IPS-15b (cell line): ENCODE results near the gene RBPMS2.

Experiments used
- H3K27me3 ChIP-seq: one replicate; pipeline ENCODE4 v1.6.1; 2013; ENCODE audit warnings: low read length; ENCODE audit not compliant: control insufficient read depth, insufficient read depth
- H3K36me3 ChIP-seq: one replicate; pipeline ENCODE4 v1.6.1; 2013; ENCODE audit warnings: low read length; ENCODE audit not compliant: control insufficient read depth, insufficient read depth
- H3K4me1 ChIP-seq: one replicate; pipeline ENCODE4 v1.6.1; 2013; ENCODE audit warnings: mild to moderate bottlenecking, low read length; ENCODE audit not compliant: control insufficient read depth, insufficient read depth
- H3K4me3 ChIP-seq: one replicate; pipeline ENCODE4 v1.5.1; 2013; ENCODE audit warnings: low read depth, low read length
- H3K9ac ChIP-seq: one replicate; pipeline ENCODE4 v1.6.1; 2013; ENCODE audit warnings: low read depth, mild to moderate bottlenecking, low read length
- H3K9me3 ChIP-seq: one replicate; pipeline ENCODE4 v1.6.1; 2013; ENCODE audit warnings: mild to moderate bottlenecking, low read length; ENCODE audit not compliant: control insufficient read depth, insufficient read depth

Gene RBPMS2

GRCh38 chr15:64781299-64781698, 5.9 kb upstream of the RBPMS2 start:
- no peak overlapping the region for H3K9ac ChIP-seq
- H3K9me3 ChIP-seq, result no peaks in the 10 kb centered on the region
- no peaks in the 10 kb centered on the region for H3K27me3 ChIP-seq
- H3K4me1 ChIP-seq, result peaks cover 24% of the 10 kb centered on the region
- no peaks in the 10 kb centered on the region for H3K36me3 ChIP-seq
- no peak overlapping the region for H3K4me3 ChIP-seq

GRCh38 chr15:64780600-64781156, 5.3 kb upstream of the RBPMS2 start:
- no peaks in the 10 kb centered on the region for H3K9me3 ChIP-seq
- peaks cover 24% of the 10 kb centered on the region for H3K4me1 ChIP-seq
- no peaks in the 10 kb centered on the region for H3K27me3 ChIP-seq
- H3K36me3 ChIP-seq, result no peaks in the 10 kb centered on the region
- no peak overlapping the region for H3K4me3 ChIP-seq
- H3K9ac ChIP-seq, result no peak overlapping the region

- Histone ChIP-seq H3K9ac (no peak overlapping the region), H3K4me1 (peaks cover 24% of the 10 kb centered on the region), H3K4me3 (no peak overlapping the region), H3K27me3 (no peaks in the 10 kb centered on the region), H3K36me3 (no peaks in the 10 kb centered on the region), H3K9me3 (no peaks in the 10 kb centered on the region)
Observed at GRCh38 chr15:64779630-64780029, 4.2 kb upstream of the RBPMS2 start.

- peaks cover 24% of the 10 kb centered on the region for H3K4me1 ChIP-seq
- H3K36me3 ChIP-seq, result peaks cover 3% of the 10 kb centered on the region
- no peak overlapping the region for H3K9ac ChIP-seq
- H3K27me3 ChIP-seq, result no peaks in the 10 kb centered on the region
- H3K9me3 ChIP-seq, result no peaks in the 10 kb centered on the region
- no peak overlapping the region for H3K4me3 ChIP-seq
Observed at GRCh38 chr15:64779024-64779423, 3.6 kb upstream of the RBPMS2 start.

GRCh38 chr15:64776402-64776786, 1.0 kb upstream of the RBPMS2 start:
- H3K4me1 ChIP-seq, result peaks cover 32% of the 10 kb centered on the region
- no peaks in the 10 kb centered on the region for H3K27me3 ChIP-seq
- peaks cover 5% of the 10 kb centered on the region for H3K36me3 ChIP-seq
- no peaks in the 10 kb centered on the region for H3K9me3 ChIP-seq
- peak overlapping the region; percentile 74 for H3K4me3 ChIP-seq
- H3K9ac ChIP-seq, result peak overlapping the region; percentile 60

- Histone ChIP-seq H3K4me1 (peaks cover 28% of the 10 kb centered on the region), H3K9ac (peak overlapping the region; percentile 89), H3K9me3 (no peaks in the 10 kb centered on the region), H3K4me3 (peak overlapping the region; percentile 94), H3K36me3 (peaks cover 5% of the 10 kb centered on the region), H3K27me3 (no peaks in the 10 kb centered on the region)
Observed at GRCh38 chr15:64774629-64775493, 528 bp downstream of the RBPMS2 start.

- Histone ChIP-seq H3K36me3 (peaks cover 5% of the 10 kb centered on the region), H3K27me3 (no peaks in the 10 kb centered on the region), H3K9me3 (no peaks in the 10 kb centered on the region), H3K4me3 (peak overlapping the region; percentile 94), H3K4me1 (peaks cover 25% of the 10 kb centered on the region), H3K9ac (peak overlapping the region; percentile 89)
Observed at GRCh38 chr15:64774037-64774628, 1.3 kb downstream of the RBPMS2 start.

- Histone ChIP-seq H3K27me3 (no peaks in the 10 kb centered on the region), H3K9me3 (no peaks in the 10 kb centered on the region), H3K9ac (peak overlapping the region; percentile 89), H3K4me3 (peak overlapping the region; percentile 94), H3K4me1 (peaks cover 23% of the 10 kb centered on the region), H3K36me3 (peaks cover 5% of the 10 kb centered on the region)
Observed at GRCh38 chr15:64773606-64774005, 1.8 kb downstream of the RBPMS2 start.

- no peak overlapping the region for H3K9ac ChIP-seq
- peak overlapping the region; percentile 94 for H3K4me3 ChIP-seq
- H3K9me3 ChIP-seq, result no peaks in the 10 kb centered on the region
- no peaks in the 10 kb centered on the region for H3K27me3 ChIP-seq
- peaks cover 23% of the 10 kb centered on the region for H3K4me1 ChIP-seq
- peaks cover 5% of the 10 kb centered on the region for H3K36me3 ChIP-seq
Observed at GRCh38 chr15:64772964-64773363, 2.4 kb downstream of the RBPMS2 start.

- H3K27me3 ChIP-seq, result no peaks in the 10 kb centered on the region
- peaks cover 23% of the 10 kb centered on the region for H3K4me1 ChIP-seq
- H3K36me3 ChIP-seq, result peaks cover 5% of the 10 kb centered on the region
- peak overlapping the region; percentile 94 for H3K4me3 ChIP-seq
- H3K9me3 ChIP-seq, result no peaks in the 10 kb centered on the region
- H3K9ac ChIP-seq, result no peak overlapping the region
Observed at GRCh38 chr15:64772488-64772887, 2.9 kb downstream of the RBPMS2 start.

- Histone ChIP-seq H3K4me1 (peaks cover 18% of the 10 kb centered on the region), H3K4me3 (no peak overlapping the region), H3K36me3 (peaks cover 5% of the 10 kb centered on the region)
Observed at GRCh38 chr15:64770626-64771025, 4.8 kb downstream of the RBPMS2 start.

GRCh38 chr15:64767203-64767602, 8.2 kb downstream of the RBPMS2 start:
- H3K9me3 ChIP-seq, result no peaks in the 10 kb centered on the region
- H3K4me3 ChIP-seq, result no peak overlapping the region
- H3K36me3 ChIP-seq, result no peaks in the 10 kb centered on the region
- no peaks in the 10 kb centered on the region for H3K27me3 ChIP-seq
- no peak overlapping the region for H3K9ac ChIP-seq
- H3K4me1 ChIP-seq, result peaks cover 3% of the 10 kb centered on the region

More at GRCh38 chr15:64770626-64771025, 4.8 kb downstream of the RBPMS2 start:
- Histone ChIP-seq H3K9ac (no peak overlapping the region), H3K27me3 (no peaks in the 10 kb centered on the region), H3K9me3 (no peaks in the 10 kb centered on the region)
